GM23338 (cell line): ENCODE results near the gene ATP1A4. TPM values are rescaled to one million over a fixed set of nuclear protein-coding genes. Genes with fewer than 3 reads are reported as not detected.

Experiments used
- ATAC-seq: fragments of 200-7000 bp; cut with Tn5 transposase; 3 replicates; pipeline ENCODE4 v1.9.1; 2020
- DNase-seq: peaks from one replicate; pipeline ENCODE4 v3.0.0-alpha.2; 2015; ENCODE audit warnings: low spot score
- H2AFZ ChIP-seq: fragments of 200-600 bp; sonication (generic); 2 replicates; pipeline ENCODE4 v1.8.0; 2016; ENCODE audit warnings: antibody characterized with exemption, mild to moderate bottlenecking, moderate library complexity
- H3F3A ChIP-seq: fragments of 200-600 bp; sonication (generic); replicated peaks from 2 replicates; pipeline ENCODE4 v1.8.0; 2017; ENCODE audit warnings: antibody characterized with exemption, mixed run types, low read depth
- H3K27ac ChIP-seq: fragments of 200-600 bp; sonication (generic); 2 replicates; pipeline ENCODE4 v1.6.1; 2016; ENCODE audit warnings: low read depth
- H3K27me3 ChIP-seq: fragments of 200-600 bp; sonication (generic); 2 replicates; pipeline ENCODE4 v1.8.0; 2016; ENCODE audit warnings: mild to moderate bottlenecking, mixed run types, moderate library complexity; ENCODE audit not compliant: insufficient read depth
- H3K36me3 ChIP-seq: fragments of 200-600 bp; sonication (generic); 2 replicates; pipeline ENCODE4 v1.8.0; 2016; ENCODE audit warnings: mild to moderate bottlenecking; ENCODE audit not compliant: insufficient read depth
- H3K4me1 ChIP-seq: fragments of 200-600 bp; sonication (generic); 2 replicates; pipeline ENCODE4 v1.8.0; 2016; ENCODE audit warnings: mild to moderate bottlenecking, moderate library complexity; ENCODE audit not compliant: insufficient read depth
- H3K4me2 ChIP-seq: fragments of 200-600 bp; sonication (generic); 2 replicates; pipeline ENCODE4 v1.7.1; 2017; ENCODE audit warnings: mixed run types
- H3K4me3 ChIP-seq: fragments of 200-600 bp; sonication (generic); 2 replicates; pipeline ENCODE4 v1.6.1; 2016; ENCODE audit warnings: mixed run types
- H3K79me2 ChIP-seq: fragments of 200-600 bp; sonication (generic); replicated peaks from 2 replicates; pipeline ENCODE4 v1.8.0; 2017; ENCODE audit warnings: mild to moderate bottlenecking; ENCODE audit not compliant: insufficient read depth
- H3K9me2 ChIP-seq: fragments of 200-600 bp; sonication (generic); 2 replicates; pipeline ENCODE4 v1.8.0; 2017; ENCODE audit not compliant: insufficient read depth
- H4K20me1 ChIP-seq: fragments of 200-600 bp; sonication (generic); replicated peaks from 2 replicates; pipeline ENCODE4 v1.8.0; 2017; ENCODE audit warnings: mild to moderate bottlenecking; ENCODE audit not compliant: insufficient read depth
- H3K27ac Mint-ChIP-seq: 2 replicates; pipeline ENCODE4 v1.8.0; 2020; ENCODE audit warnings: inconsistent platforms, mild to moderate bottlenecking, moderate library complexity, mixed read lengths
- H3K27me3 Mint-ChIP-seq: 3 replicates; pipeline ENCODE4 v1.8.0; 2022; ENCODE audit warnings: low read depth, mild to moderate bottlenecking, moderate library complexity, mixed read lengths, inconsistent platforms; ENCODE audit not compliant: insufficient read depth, poor library complexity
- H3K36me3 Mint-ChIP-seq: 3 replicates; pipeline ENCODE4 v1.8.0; 2021; ENCODE audit warnings: low read depth, mild to moderate bottlenecking, inconsistent platforms, moderate library complexity, mixed read lengths
- H3K4me1 Mint-ChIP-seq: 3 replicates; pipeline ENCODE4 v1.8.0; 2020; ENCODE audit warnings: mild to moderate bottlenecking, inconsistent platforms, mixed read lengths
- H3K4me3 Mint-ChIP-seq: 3 replicates; pipeline ENCODE4 v1.8.0; 2021; ENCODE audit warnings: moderate library complexity, mild to moderate bottlenecking, inconsistent platforms, mixed read lengths
- H3K9me3 Mint-ChIP-seq: 3 replicates; pipeline ENCODE4 v1.8.0; 2020; ENCODE audit warnings: moderate library complexity, mild to moderate bottlenecking, inconsistent platforms, mixed read lengths
- EZH2 ChIP-seq: fragments of 200-600 bp; sonication (generic); IDR thresholded peaks from one replicate; pipeline ENCODE4 v1.8.0; 2017; ENCODE audit warnings: antibody characterized with exemption, mild to moderate bottlenecking, low read depth; ENCODE audit not compliant: unreplicated experiment
- POLR2AphosphoS5 ChIP-seq: IDR thresholded peaks from 2 replicates; pipeline ENCODE4 v1.6.1; 2016; ENCODE audit warnings: antibody characterized with exemption, low read depth
- polyA plus RNA-seq: library from polyadenylated mRNA; unstranded; fragments of >200 nt; fragmentation: Nextera tagmentation; extraction: Ambion mirVana; gene quantifications from 2 replicates; pipeline ENCODE4 v1.2.1, GENCODE V29; 2016
- total RNA-seq: library from RNA; depleted of rRNA; stranded (reverse); fragments of >200 nt; shearing (Covaris generic); gene quantifications from 2 replicates; pipeline ENCODE4 v1.2.3, GENCODE V29; 2014
- TF ChIP-seq, protein P1 (sequence below): IDR thresholded peaks from 2 replicates; pipeline ENCODE4 v1.6.1; 2016; ENCODE audit warnings: antibody characterized with exemption
- TF ChIP-seq, protein P2 (sequence below): fragments of 250-450 bp; sonication (Bioruptor Pico); IDR thresholded peaks from 2 replicates; pipeline ENCODE4 v1.5.0; 2020; ENCODE audit warnings: mild to moderate bottlenecking, moderate library complexity
- TF ChIP-seq, protein P3 (sequence below), 2 experiments: fragments of 200-600 bp in 1 of 2; sonication (generic) in 1 of 2; conservative IDR thresholded peaks; 2 replicates each; pipeline versions ENCODE4 v1.5.1 to v1.6.1; 2016 to 2017; ENCODE audit warnings: antibody characterized with exemption in 2 of 2, low read depth in 2 of 2, mild to moderate bottlenecking in 2 of 2, moderate library complexity in 1 of 2

ATP1A4 gene
- total and polyA plus RNA-seq, 2 experiments from 2014 or later = 0.27 to 0.63 TPM

DNA sequence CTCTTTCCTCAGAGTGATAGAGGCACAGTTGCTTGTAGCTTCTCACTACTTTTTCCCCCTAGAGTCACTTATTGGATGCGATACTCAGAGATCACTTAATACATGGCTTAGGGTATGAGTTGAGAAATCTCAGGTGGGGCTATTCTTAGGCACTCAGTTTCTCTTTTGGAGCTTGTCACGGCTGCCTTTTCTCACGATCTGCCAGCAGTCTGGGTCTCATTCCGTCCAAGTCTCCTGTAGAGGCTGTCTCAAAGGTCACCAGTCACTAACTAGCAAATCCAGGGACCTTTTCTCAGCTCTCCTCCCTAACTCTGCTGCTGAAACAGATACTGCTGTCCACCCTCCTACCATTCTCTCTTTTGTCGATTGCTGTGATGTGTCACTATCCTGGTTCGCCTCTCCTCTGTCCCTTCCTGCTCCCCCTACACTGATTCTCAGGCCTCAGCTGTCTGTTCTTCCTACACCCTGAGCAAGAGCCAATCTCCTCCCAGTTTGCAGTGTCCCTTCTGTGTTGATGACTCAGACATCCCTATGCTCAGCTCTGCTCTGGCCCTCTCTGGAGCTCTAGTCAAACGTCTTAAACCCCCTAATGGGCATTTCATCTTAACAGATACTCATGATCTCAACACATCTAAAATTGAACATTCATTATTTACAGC is 23.4 kb upstream of the ATP1A4 start:
- H3K36me3 Mint-ChIP-seq = peaks cover 90% of the 10 kb centered on the region
- Histone ChIP-seq H3K4me3 (no peak overlapping the region), H3K4me2 (no peak overlapping the region), H3K27ac (no peak overlapping the region), H3K79me2 (no peaks in the 10 kb centered on the region), H3K9me2 (no peaks in the 10 kb centered on the region), H3K4me1 (no peaks in the 10 kb centered on the region), H4K20me1 (no peaks in the 10 kb centered on the region), H2AFZ (no peak overlapping the region), H3K36me3 (no peaks in the 10 kb centered on the region), H3F3A (no peaks in the 10 kb centered on the region), H3K27me3 (no peaks in the 10 kb centered on the region)
- H3K9me3 Mint-ChIP-seq = no peaks in the 10 kb centered on the region
- TF ChIP-seq POLR2AphosphoS5 (no peak), EZH2 (no peak)
- TF ChIP-seq, protein P1, sequence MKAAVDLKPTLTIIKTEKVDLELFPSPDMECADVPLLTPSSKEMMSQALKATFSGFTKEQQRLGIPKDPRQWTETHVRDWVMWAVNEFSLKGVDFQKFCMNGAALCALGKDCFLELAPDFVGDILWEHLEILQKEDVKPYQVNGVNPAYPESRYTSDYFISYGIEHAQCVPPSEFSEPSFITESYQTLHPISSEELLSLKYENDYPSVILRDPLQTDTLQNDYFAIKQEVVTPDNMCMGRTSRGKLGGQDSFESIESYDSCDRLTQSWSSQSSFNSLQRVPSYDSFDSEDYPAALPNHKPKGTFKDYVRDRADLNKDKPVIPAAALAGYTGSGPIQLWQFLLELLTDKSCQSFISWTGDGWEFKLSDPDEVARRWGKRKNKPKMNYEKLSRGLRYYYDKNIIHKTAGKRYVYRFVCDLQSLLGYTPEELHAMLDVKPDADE = no peak
- TF ChIP-seq, protein P2, sequence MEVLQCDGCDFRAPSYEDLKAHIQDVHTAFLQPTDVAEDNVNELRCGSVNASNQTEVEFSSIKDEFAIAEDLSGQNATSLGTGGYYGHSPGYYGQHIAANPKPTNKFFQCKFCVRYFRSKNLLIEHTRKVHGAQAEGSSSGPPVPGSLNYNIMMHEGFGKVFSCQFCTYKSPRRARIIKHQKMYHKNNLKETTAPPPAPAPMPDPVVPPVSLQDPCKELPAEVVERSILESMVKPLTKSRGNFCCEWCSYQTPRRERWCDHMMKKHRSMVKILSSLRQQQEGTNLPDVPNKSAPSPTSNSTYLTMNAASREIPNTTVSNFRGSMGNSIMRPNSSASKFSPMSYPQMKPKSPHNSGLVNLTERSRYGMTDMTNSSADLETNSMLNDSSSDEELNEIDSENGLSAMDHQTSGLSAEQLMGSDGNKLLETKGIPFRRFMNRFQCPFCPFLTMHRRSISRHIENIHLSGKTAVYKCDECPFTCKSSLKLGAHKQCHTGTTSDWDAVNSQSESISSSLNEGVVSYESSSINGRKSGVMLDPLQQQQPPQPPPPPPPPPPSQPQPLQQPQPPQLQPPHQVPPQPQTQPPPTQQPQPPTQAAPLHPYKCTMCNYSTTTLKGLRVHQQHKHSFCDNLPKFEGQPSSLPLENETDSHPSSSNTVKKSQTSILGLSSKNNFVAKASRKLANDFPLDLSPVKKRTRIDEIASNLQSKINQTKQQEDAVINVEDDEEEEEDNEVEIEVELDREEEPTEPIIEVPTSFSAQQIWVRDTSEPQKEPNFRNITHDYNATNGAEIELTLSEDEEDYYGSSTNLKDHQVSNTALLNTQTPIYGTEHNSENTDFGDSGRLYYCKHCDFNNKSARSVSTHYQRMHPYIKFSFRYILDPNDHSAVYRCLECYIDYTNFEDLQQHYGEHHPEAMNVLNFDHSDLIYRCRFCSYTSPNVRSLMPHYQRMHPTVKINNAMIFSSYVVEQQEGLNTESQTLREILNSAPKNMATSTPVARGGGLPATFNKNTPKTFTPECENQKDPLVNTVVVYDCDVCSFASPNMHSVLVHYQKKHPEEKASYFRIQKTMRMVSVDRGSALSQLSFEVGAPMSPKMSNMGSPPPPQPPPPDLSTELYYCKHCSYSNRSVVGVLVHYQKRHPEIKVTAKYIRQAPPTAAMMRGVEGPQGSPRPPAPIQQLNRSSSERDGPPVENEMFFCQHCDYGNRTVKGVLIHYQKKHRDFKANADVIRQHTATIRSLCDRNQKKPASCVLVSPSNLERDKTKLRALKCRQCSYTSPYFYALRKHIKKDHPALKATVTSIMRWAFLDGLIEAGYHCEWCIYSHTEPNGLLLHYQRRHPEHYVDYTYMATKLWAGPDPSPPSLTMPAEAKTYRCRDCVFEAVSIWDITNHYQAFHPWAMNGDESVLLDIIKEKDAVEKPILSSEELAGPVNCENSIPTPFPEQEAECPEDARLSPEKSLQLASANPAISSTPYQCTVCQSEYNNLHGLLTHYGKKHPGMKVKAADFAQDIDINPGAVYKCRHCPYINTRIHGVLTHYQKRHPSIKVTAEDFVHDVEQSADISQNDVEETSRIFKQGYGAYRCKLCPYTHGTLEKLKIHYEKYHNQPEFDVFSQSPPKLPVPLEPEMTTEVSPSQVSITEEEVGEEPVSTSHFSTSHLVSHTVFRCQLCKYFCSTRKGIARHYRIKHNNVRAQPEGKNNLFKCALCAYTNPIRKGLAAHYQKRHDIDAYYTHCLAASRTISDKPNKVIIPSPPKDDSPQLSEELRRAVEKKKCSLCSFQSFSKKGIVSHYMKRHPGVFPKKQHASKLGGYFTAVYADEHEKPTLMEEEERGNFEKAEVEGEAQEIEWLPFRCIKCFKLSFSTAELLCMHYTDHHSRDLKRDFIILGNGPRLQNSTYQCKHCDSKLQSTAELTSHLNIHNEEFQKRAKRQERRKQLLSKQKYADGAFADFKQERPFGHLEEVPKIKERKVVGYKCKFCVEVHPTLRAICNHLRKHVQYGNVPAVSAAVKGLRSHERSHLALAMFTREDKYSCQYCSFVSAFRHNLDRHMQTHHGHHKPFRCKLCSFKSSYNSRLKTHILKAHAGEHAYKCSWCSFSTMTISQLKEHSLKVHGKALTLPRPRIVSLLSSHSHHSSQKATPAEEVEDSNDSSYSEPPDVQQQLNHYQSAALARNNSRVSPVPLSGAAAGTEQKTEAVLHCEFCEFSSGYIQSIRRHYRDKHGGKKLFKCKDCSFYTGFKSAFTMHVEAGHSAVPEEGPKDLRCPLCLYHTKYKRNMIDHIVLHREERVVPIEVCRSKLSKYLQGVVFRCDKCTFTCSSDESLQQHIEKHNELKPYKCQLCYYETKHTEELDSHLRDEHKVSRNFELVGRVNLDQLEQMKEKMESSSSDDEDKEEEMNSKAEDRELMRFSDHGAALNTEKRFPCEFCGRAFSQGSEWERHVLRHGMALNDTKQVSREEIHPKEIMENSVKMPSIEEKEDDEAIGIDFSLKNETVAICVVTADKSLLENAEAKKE = no peak
- no peak overlapping the region for H3K27ac Mint-ChIP-seq
- peaks cover 1% of the 10 kb centered on the region for H3K27me3 Mint-ChIP-seq
- DNase-seq (no peak), ATAC-seq (no peak)
- H3K4me1 Mint-ChIP-seq = peaks cover 16% of the 10 kb centered on the region
- no peak overlapping the region for H3K4me3 Mint-ChIP-seq

DNA sequence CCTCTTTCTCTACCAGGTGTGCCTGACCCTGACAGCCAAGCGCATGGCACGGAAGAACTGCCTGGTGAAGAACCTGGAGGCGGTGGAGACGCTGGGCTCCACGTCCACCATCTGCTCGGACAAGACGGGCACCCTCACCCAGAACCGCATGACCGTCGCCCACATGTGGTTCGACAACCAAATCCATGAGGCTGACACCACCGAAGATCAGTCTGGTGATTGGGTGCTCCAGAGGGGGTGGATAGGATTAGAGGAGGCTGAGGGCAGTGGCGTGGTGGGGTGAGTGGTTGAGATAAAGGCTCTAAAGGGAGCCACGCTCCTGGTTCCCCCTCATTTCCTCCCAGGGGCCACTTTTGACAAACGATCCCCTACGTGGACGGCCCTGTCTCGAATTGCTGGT is 22.8 kb upstream of the ATP1A4 start:
- H3K27ac Mint-ChIP-seq = no peak overlapping the region
- H3K27ac ChIP-seq = no peak overlapping the region
- H3K4me1 Mint-ChIP-seq = peaks cover 14% of the 10 kb centered on the region
- no peak for DNase-seq
- H3F3A ChIP-seq = no peaks in the 10 kb centered on the region
- no peak for ATAC-seq
- H3K36me3 Mint-ChIP-seq = peaks cover 85% of the 10 kb centered on the region
- H3K79me2 ChIP-seq = no peaks in the 10 kb centered on the region
- peaks cover 1% of the 10 kb centered on the region for H3K27me3 Mint-ChIP-seq
- no peaks in the 10 kb centered on the region for H4K20me1 ChIP-seq
- H3K4me1 ChIP-seq = no peaks in the 10 kb centered on the region
- TF ChIP-seq, protein P3, sequence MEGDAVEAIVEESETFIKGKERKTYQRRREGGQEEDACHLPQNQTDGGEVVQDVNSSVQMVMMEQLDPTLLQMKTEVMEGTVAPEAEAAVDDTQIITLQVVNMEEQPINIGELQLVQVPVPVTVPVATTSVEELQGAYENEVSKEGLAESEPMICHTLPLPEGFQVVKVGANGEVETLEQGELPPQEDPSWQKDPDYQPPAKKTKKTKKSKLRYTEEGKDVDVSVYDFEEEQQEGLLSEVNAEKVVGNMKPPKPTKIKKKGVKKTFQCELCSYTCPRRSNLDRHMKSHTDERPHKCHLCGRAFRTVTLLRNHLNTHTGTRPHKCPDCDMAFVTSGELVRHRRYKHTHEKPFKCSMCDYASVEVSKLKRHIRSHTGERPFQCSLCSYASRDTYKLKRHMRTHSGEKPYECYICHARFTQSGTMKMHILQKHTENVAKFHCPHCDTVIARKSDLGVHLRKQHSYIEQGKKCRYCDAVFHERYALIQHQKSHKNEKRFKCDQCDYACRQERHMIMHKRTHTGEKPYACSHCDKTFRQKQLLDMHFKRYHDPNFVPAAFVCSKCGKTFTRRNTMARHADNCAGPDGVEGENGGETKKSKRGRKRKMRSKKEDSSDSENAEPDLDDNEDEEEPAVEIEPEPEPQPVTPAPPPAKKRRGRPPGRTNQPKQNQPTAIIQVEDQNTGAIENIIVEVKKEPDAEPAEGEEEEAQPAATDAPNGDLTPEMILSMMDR (conservative IDR thresholded peaks at IDR 0.05; ENCODE audit: low read depth in 2 of 2) = no peak
- H3K4me2 ChIP-seq = no peak overlapping the region
- no peaks in the 10 kb centered on the region for H3K9me2 ChIP-seq
- no peaks in the 10 kb centered on the region for H3K36me3 ChIP-seq
- no peaks in the 10 kb centered on the region for H3K27me3 ChIP-seq
- no peak overlapping the region for H3K4me3 Mint-ChIP-seq
- no peak overlapping the region for H3K4me3 ChIP-seq
- H3K9me3 Mint-ChIP-seq = no peaks in the 10 kb centered on the region
- no peak overlapping the region for H2AFZ ChIP-seq
